K562 (cell line): ENCODE data around the gene SAP25. TPM values are rescaled to one million over a fixed set of nuclear protein-coding genes. Genes with fewer than 3 reads are reported as not detected.
A peak's percentile ranks its signal among the peaks of the same experiment; 100 is the strongest.

Source experiments
- CHD1 ChIP-seq: fragments of 200-600 bp; sonication (generic); IDR thresholded peaks from one replicate; pipeline ENCODE4 v1.6.1; 2012; ENCODE audit warnings: mild to moderate bottlenecking, moderate library complexity, low read length, inconsistent platforms
- GABPB1 ChIP-seq: sonication (generic); formaldehyde crosslinking; IDR thresholded peaks from 2 replicates; pipeline ENCODE4 v1.8.0; 2022; ENCODE audit warnings: mild to moderate bottlenecking, missing genetic modification reagents
- GATAD2B ChIP-seq: fragments of 450-650 bp; IDR thresholded peaks from 2 replicates; pipeline ENCODE4 v1.6.1; 2017; ENCODE audit warnings: mild to moderate bottlenecking, borderline replicate concordance
- IFI16 ChIP-seq: fragments of 250-450 bp; sonication (Bioruptor Pico); IDR thresholded peaks from 2 replicates; pipeline ENCODE4 v2.1.2; 2022; ENCODE audit warnings: mild to moderate bottlenecking, inconsistent platforms
- KDM4B ChIP-seq, 2 experiments: fragments of 450-650 bp in 1 of 2; sonication (generic) in 1 of 2; IDR thresholded peaks; 2 replicates each; pipeline ENCODE4 v1.6.1; 2016 to 2017; ENCODE audit warnings: borderline replicate concordance in 2 of 2, antibody characterized with exemption in 1 of 2, low read depth in 1 of 2, mild to moderate bottlenecking in 1 of 2
- KDM5B ChIP-seq: fragments of 200-600 bp; sonication (generic); IDR thresholded peaks from 2 replicates; pipeline ENCODE4 v1.6.1; 2012; ENCODE audit warnings: low read depth, mild to moderate bottlenecking, moderate library complexity, low read length, control low read depth, inconsistent platforms; ENCODE audit not compliant: insufficient replicate concordance
- NCOA4 ChIP-seq: fragments of 450-650 bp; IDR thresholded peaks from 2 replicates; pipeline ENCODE4 v1.6.1; 2018; ENCODE audit warnings: mild to moderate bottlenecking; ENCODE audit not compliant: partially characterized antibody
- OTX1 ChIP-seq: fragments of 450-650 bp; formaldehyde crosslinking; IDR thresholded peaks from 2 replicates; pipeline ENCODE4 v1.4.0; 2022; ENCODE audit warnings: mild to moderate bottlenecking
- PHF20 ChIP-seq: fragments of 450-650 bp; IDR thresholded peaks from 2 replicates; pipeline ENCODE4 v1.6.1; 2018; ENCODE audit not compliant: partially characterized antibody
- PML ChIP-seq: IDR thresholded peaks from 2 replicates; pipeline ENCODE4 v1.6.1; 2012; ENCODE audit warnings: low read length, inconsistent platforms
- PTTG1 ChIP-seq: fragments of 450-650 bp; IDR thresholded peaks from 2 replicates; pipeline ENCODE4 v1.6.1; 2016; ENCODE audit warnings: low read depth, mild to moderate bottlenecking, missing genetic modification characterization, missing compliant biosample characterization
- SMARCA4 ChIP-seq: fragments of 450-650 bp; IDR thresholded peaks from 2 replicates; pipeline ENCODE4 v1.6.1; 2016
- SPI1 ChIP-seq: IDR thresholded peaks from 2 replicates; pipeline ENCODE4 v1.6.1; 2011; ENCODE audit warnings: low read depth, low read length, control low read depth, borderline replicate concordance
- SUPT5H ChIP-seq: fragments of 450-650 bp; IDR thresholded peaks from 2 replicates; pipeline ENCODE4 v1.6.1; 2016
- ZNF583 ChIP-seq: fragments of 250-450 bp; sonication (Bioruptor Pico); IDR thresholded peaks from 2 replicates; pipeline ENCODE4 v1.4.0; 2020
- ZNF717 ChIP-seq: fragments of 250-450 bp; sonication (Bioruptor Pico); IDR thresholded peaks from 2 replicates; pipeline ENCODE4 v1.5.0; 2021
- ZNF79 ChIP-seq: fragments of 250-450 bp; sonication (Bioruptor Pico); IDR thresholded peaks from 2 replicates; pipeline ENCODE4 v1.4.0; 2020; ENCODE audit warnings: low read depth, mild to moderate bottlenecking, moderate library complexity
- polyA plus RNA-seq, 8 experiments: library from polyadenylated mRNA; depleted of rRNA in 4 of 8; stranded (reverse) in 5 of 8; unstranded in 3 of 8; fragments of >200 nt; fragmentation: Nextera tagmentation in 2 of 8; fragmentation: Illumina TruSeq in 1 of 8; extraction: Ambion mirVana in 2 of 8; extraction: Trizol in 1 of 8; gene quantifications; 2 replicates each; pipeline versions ENCODE4 v1.2.1 to v1.2.3, GENCODE V29; 2011 to 2014; ENCODE audit warnings: inconsistent platforms in 1 of 8, missing spikeins in 1 of 8
- total RNA-seq, 7 experiments: library from RNA; depleted of rRNA in 6 of 7; stranded (reverse); fragments of >200 nt in 6 of 7; fragmentation: Illumina TruSeq in 2 of 7; extraction: Trizol in 2 of 7; gene quantifications; 2 replicates each; pipeline versions ENCODE4 v1.2.1 to v1.2.3, GENCODE V29; 2011 to 2021; ENCODE audit warnings: low replicate concordance in 1 of 7
- TF ChIP-seq, protein P1 (sequence below): fragments of 250-450 bp; sonication (Bioruptor Pico); IDR thresholded peaks from 2 replicates; pipeline ENCODE4 v1.5.0; 2020; ENCODE audit warnings: mild to moderate bottlenecking, borderline replicate concordance
- TF ChIP-seq, protein P2 (sequence below): sonication (generic); formaldehyde crosslinking; IDR thresholded peaks from 2 replicates; pipeline ENCODE4 v1.8.0; 2022; ENCODE audit warnings: mild to moderate bottlenecking, missing genetic modification reagents
- TF ChIP-seq, protein P3 (sequence below): fragments of 250-450 bp; sonication (Bioruptor Pico); IDR thresholded peaks from 2 replicates; pipeline ENCODE4 v1.4.0; 2020
- TF ChIP-seq, protein P4 (sequence below): fragments of 250-450 bp; sonication (Bioruptor Pico); IDR thresholded peaks from 2 replicates; pipeline ENCODE4 v1.9.0; 2021; ENCODE audit warnings: mild to moderate bottlenecking
- TF ChIP-seq, protein P5 (sequence below): fragments of 250-450 bp; sonication (Bioruptor Pico); IDR thresholded peaks from 2 replicates; pipeline ENCODE4 v1.8.0; 2022; ENCODE audit warnings: moderate library complexity, mild to moderate bottlenecking, inconsistent platforms

SAP25 gene
- total and polyA plus RNA-seq, 9 of the 15 experiments (the other 6 are each of a cell fraction or from before 2014, with no cell fraction given): 0.13 to 5.3 (median 0.78) TPM; not detected in 1

DNA sequence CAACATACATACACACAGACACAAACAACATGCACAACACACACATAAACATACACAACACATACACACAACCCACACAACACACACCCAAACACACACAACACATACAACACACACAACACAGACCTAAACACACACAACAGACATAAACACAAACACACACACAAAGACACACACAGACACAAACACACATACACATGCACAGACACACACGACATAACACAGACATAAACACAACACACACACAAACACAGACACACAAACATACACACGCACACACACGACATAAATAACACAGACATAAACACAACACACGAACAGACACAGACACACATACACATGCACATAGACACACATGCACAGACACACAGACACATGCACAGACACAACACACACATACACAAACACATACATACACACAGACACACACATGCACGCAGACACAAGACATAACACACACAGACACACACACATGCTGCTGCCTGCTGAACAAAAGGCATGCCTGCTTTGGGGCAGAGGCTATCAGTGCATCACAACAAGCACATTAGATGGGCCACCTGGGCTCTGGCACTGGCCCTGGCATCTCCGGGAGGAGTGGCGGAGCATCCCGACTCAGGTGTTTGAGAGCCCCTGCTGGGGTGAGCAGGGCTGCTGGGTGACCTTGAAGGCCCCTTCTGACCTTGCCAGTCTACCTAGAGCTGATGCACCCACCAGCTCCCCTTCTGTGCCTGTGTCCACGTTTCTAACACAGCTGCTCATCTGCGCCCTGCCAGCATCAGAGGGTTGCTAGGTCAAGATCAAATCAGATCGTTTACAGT, 7.0 kb upstream of the SAP25 start (continued):
- TF ChIP-seq, protein P1, sequence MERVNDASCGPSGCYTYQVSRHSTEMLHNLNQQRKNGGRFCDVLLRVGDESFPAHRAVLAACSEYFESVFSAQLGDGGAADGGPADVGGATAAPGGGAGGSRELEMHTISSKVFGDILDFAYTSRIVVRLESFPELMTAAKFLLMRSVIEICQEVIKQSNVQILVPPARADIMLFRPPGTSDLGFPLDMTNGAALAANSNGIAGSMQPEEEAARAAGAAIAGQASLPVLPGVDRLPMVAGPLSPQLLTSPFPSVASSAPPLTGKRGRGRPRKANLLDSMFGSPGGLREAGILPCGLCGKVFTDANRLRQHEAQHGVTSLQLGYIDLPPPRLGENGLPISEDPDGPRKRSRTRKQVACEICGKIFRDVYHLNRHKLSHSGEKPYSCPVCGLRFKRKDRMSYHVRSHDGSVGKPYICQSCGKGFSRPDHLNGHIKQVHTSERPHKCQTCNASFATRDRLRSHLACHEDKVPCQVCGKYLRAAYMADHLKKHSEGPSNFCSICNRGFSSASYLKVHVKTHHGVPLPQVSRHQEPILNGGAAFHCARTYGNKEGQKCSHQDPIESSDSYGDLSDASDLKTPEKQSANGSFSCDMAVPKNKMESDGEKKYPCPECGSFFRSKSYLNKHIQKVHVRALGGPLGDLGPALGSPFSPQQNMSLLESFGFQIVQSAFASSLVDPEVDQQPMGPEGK (CRISPR knock-in tag): no peak
- no peak for TF ChIP-seq SPI1
- no peak for TF ChIP-seq SMARCA4
- no peak for TF ChIP-seq KDM4B (IDR thresholded peaks at IDR 0.05; ENCODE audit: borderline replicate concordance in 2 of 2, low read depth in 1 of 2)
- TF ChIP-seq, protein P2, sequence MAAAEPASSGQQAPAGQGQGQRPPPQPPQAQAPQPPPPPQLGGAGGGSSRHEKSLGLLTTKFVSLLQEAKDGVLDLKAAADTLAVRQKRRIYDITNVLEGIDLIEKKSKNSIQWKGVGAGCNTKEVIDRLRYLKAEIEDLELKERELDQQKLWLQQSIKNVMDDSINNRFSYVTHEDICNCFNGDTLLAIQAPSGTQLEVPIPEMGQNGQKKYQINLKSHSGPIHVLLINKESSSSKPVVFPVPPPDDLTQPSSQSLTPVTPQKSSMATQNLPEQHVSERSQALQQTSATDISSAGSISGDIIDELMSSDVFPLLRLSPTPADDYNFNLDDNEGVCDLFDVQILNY (CRISPR knock-in tag): no peak
- no peak for TF ChIP-seq ZNF79 (CRISPR knock-in tag)
- TF ChIP-seq KDM5B: no peak
- no peak for TF ChIP-seq ZNF717 (CRISPR knock-in tag)
- no peak for TF ChIP-seq GATAD2B
- peak; percentile 86 for TF ChIP-seq NCOA4
- no peak for TF ChIP-seq GABPB1
- 0 out of 2 replicates have a peak, but pooled peaks have one; percentile 19 for TF ChIP-seq PML
- no peak for TF ChIP-seq PTTG1
- TF ChIP-seq PHF20: peak; percentile 79
- TF ChIP-seq, protein P3, sequence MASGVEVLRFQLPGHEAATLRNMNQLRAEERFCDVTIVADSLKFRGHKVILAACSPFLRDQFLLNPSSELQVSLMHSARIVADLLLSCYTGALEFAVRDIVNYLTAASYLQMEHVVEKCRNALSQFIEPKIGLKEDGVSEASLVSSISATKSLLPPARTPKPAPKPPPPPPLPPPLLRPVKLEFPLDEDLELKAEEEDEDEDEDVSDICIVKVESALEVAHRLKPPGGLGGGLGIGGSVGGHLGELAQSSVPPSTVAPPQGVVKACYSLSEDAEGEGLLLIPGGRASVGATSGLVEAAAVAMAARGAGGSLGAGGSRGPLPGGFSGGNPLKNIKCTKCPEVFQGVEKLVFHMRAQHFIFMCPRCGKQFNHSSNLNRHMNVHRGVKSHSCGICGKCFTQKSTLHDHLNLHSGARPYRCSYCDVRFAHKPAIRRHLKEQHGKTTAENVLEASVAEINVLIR (CRISPR knock-in tag): no peak
- no peak for TF ChIP-seq CHD1
- TF ChIP-seq, protein P4, sequence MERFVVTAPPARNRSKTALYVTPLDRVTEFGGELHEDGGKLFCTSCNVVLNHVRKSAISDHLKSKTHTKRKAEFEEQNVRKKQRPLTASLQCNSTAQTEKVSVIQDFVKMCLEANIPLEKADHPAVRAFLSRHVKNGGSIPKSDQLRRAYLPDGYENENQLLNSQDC (CRISPR knock-in tag): no peak
- no peak for TF ChIP-seq ZNF583 (CRISPR knock-in tag)
- TF ChIP-seq, protein P5, sequence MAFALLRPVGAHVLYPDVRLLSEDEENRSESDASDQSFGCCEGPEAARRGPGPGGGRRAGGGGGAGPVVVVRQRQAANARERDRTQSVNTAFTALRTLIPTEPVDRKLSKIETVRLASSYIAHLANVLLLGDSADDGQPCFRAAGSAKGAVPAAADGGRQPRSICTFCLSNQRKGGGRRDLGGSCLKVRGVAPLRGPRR (CRISPR knock-in tag): no peak
- peak; percentile 73 for TF ChIP-seq SUPT5H
- TF ChIP-seq OTX1: no peak; the same call in none of the 2 replicates
- no peak for TF ChIP-seq IFI16 (CRISPR knock-in tag)
